Stimulated activated CD8-positive, alpha-beta memory T cell treated with anti-CD3 and anti-CD28 coated beads, Interleukin-15, amount 100 ng/mL, for 48 hours (primary cell): ENCODE results near the gene ABCG1.

ENCODE experiments used
- DNase-seq, 2 donors: peaks; one replicate each; pipeline ENCODE4 v3.0.0-alpha.2; 2020; ENCODE audit warnings: low read depth in 2 of 2

Gene ABCG1

DNA sequence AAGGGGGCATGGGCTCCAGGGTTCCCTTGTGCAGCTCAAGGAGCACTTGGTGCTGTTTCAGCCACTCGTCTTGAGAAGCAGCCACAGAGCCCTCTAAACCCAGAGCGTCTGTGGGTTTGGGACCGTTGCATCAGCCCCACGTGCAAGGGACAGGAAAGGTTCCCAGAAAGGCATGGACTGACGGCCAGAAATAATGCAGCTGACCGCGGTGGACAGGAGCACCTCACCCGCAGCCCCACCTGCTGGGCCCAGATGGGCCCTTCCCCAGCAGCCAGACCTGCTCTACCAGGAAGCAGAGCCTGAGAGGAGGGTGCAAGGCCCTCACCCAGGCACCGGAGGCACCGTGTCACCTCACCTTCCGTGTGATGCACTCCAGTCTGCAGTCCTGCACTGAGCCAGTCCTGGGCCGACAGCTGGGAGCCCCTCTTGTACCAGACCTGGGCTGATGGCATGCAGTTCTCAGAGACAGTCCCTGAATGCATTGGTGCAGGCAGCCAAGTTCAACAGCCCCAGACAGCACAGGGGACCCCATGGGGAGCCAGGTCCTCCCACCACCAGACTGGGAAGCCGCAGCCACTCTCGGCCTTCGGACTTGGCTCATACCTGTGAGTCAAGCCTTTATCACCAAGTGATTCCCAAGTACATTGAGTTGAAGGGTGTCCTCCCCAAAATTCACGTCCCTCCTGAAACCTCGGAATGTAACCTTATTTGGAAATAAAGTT is 101.1 kb downstream of the ABCG1 start:
- DNase-seq: no peak

DNA sequence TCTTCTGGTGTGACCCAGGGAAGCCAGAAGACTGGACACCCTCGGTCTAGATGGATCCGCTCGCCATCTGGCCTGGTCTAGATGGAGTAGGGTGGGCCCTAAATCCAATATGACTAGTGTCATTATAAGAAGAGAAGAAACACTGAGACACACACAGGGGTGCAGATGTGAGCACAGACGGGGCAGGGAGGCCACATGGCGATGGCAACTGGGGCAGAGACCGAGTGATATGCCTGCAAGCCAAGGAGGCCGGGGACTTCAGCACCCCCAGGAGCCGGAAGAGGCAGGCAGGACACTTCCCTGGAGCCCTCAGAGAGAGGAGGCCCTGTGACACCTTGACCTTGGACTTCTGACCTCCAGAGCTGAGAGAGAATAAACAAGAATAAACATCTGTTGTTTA is 101.9 kb downstream of the ABCG1 start:
- no peak for DNase-seq

DNA sequence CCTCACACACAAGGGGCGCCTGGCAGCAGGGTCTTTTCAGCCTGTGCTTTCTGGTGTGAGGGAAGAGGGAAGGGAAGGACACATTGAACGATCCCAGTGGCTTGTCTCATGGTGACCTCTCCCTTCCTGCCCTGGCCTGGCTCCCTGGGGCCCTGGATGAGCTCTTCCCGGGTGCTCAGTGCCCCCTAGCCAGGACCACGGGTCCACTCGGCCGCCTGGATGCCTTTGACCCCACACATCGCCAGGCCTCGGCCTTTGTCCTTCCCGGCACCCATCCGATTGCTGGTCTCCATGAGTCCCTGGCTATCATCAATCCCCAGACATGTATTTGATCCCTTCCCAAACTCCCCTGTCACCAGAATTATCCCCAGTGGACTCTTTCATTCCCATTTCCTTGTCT is 102.3 kb downstream of the ABCG1 start:
- DNase-seq: no peak

DNA sequence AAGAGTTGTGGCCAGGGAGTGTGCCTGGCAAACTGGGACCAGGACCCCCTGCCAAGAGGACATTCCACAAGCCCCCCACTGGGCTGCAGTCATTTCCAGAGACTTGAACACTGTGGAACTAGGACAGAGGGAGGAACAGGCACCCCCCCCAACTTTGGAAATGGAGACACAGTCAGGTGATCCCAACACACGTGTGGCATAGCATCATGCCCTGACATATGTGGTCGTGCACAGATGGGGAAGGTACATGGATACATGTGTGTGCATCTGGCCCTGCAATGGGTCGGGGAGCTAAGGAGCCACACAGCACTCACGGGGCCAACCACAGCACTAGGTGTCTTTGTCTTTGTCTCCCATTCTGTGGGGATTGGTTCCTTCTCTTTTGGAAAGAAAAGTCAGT is 102.9 kb downstream of the ABCG1 start:
- DNase-seq: no peak

DNA sequence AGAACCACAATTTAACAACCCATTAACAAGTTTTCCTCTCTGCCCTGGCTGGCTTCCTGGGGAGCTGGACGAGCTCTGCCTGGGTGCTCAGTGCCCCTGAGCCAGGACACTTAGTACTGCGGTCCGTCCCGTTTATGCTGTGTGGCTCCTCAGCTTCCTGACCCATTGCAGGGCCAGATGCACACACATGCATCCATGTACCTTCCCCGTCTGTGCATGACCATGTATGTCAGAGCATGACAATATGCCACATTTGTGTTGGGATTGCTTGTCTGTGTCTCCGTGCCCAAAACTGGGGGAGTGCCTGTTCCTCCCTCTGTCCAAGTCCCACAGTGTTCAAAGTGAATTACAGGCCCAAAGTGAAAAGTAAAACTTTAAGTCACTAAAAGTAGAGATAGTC is 106.0 kb downstream of the ABCG1 start:
- DNase-seq: no peak

DNA sequence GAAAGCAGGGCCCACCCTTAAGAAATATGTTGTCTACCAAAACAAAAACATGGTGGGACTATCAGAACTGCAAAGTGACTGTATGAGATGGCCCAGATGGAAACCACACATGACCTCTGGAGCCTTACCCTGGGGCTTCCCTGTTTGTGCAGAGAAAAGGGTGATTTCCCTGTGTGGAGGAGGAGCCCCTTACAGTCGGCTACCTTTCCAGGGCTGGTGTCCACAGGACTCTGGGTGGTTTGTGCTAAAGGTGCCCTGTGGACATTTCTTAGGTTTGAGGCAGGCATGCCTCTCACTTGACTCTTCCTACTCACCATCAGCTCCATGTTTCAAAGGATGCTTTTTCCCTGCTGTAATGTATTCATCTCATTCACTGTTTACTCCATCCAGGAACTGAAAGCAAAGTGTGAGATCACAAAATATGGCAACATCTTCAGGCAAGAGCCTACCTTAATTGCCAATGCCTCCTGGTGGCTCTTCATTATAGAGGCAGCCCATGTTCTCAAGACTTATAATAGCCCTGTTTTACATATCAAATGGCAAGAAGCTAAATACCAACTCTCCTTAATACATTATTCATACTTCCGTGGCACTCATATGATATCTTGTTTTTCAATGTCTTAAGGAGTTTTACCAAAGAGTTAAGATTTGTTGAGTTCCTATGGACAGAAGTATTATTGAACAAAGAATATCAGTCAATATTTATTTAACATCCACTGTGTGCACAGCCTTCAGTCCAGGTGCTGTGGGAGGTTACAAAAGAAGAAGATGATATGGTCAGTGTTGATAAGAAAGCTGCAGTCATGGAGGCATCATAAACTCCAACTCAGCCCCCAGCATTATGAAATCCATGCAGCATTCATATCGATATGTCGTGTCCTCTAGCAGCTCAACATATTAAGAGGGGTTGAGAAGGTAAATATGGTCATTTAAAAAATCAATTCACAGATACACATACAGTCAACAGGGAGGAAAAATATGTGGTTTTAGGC is 111.7 kb downstream of the ABCG1 start:
- DNase-seq: no peak

DNA sequence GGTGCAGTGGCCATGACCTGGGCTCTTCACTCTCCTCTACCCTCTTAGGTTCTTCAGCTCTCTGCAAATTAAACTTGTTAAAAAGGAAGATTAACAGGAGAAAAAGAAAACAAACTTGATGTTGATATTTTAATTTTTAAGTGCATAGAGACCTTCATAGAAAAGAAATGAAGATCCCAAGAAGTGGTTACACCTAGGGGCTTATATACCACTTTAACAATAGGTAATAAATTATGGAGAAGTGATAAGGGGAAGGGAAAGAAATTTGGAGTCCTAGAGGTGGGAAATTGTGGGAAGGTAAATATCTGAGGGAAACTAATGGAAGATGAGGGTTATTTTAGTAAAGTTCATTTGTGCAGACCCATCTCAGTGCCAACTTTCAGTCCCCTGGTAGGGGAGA is 112.7 kb downstream of the ABCG1 start:
- no peak for DNase-seq

DNA sequence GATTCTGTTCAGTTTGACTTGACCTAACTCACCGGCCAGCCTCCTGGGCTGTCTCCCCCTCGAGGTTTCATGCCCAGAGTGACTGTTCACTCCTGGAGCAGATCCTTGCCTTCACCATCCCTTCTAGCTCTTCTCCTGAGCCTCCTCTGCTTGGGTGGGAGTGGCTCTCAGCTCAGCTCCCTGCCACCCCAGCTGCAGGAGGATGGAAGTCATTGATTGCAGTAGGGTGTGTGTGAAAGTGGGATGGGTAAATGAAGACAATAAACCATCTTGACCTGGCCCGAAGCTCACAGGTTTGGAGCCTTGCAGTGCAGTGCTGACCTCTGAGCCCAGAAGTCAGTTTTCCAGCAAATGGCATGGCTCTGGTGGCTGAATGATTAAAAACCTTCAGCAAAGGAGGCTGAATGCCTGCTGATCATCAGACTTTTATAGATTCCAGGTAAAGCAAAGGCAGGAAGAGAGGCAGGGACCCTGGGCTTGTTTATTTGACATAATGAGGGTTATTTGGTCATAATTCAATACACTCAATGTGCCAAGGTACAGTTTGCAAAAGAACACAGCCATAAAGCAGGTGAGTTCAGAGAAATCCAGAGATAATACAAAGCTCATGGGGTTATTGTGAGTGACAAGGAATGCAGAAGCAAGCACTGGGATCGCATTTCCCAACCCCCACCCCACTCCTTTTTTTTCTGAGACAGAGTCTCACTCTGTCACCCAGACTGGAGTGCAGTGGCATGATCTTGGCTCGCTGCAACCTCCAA is 113.8 kb downstream of the ABCG1 start:
- DNase-seq: no peak

DNA sequence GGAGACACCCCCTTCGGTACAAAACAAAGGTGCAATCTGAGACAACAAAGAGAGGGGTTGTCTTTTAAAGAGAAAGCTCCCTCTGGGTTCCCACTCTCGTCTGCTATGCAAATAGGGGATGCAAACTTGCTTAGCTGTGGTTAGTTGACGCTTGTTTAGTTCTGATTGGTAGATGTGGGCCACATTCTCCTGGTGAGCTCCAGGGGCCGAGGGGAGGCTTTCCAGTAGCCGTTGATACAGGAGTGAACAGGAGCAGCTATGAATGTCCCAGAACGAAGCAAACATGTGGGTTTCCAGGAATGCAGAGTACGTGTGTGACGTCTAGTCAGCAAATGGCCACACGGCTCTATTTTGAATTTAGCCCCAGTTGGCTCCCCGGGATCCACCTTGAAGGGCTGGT is 117.1 kb downstream of the ABCG1 start:
- no peak for DNase-seq

DNA sequence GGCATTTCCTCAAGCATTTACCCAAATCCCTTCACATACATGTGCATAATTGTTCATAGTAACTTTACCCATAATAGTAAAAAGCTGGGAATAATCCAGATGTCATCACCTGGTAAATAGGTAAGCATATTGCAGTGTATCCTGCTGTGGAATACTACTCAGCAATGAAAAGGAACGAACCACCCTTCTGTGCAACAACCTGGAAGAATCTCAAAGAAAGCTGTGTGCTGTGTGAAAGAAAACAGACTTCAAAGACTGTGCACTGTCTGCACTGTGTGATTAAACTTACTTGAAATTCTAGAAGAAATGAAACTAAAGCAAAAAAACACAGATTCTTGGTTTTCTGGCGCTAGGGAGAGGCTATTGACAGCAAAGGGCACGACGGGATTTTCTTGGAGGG is 118.3 kb downstream of the ABCG1 start:
- no peak for DNase-seq

DNA sequence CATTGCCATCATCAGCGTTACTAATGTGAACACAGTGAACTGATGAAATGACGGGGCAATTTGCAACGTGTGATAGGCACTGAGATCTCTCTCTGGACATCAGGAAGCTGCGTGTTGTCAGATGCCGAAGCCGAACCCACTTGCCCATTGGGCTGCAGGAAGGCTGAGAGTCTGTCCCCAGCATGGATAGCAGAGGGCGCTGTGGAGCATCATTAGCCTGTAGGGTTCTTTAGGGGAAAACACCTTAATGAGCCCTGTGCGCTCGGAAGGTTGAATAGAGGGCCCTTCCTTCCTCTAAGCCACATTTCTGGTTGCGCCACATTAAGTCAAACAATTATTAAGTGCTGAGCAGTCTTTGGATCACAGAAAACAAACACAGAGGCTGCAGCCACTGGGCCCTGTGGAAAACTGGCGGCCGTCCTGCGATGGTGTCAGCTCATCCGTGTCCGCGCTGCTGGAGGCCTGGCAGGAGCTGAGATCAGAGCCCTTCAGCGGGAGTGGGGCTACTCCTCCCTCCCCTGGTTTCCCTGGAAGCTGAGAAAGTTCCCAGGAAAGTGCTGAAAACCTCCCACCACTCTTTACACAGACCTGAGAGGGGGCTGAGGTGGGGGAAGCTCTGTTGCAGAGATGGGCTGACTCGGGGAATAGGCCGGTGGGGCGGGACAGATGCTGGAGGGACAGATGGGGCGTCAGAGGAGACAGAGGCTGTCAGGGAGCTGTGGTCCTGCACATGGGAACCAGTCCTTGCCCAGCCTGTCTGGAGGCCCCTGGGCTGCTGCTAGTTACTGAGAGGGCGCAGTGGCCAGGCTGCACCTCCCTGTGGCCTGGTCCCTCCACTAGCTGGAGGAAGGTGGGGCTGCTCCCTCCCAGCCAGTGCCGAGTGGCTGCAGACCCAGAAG is 119.1 kb downstream of the ABCG1 start:
- peak; percentile 51 to 62 for DNase-seq

DNA sequence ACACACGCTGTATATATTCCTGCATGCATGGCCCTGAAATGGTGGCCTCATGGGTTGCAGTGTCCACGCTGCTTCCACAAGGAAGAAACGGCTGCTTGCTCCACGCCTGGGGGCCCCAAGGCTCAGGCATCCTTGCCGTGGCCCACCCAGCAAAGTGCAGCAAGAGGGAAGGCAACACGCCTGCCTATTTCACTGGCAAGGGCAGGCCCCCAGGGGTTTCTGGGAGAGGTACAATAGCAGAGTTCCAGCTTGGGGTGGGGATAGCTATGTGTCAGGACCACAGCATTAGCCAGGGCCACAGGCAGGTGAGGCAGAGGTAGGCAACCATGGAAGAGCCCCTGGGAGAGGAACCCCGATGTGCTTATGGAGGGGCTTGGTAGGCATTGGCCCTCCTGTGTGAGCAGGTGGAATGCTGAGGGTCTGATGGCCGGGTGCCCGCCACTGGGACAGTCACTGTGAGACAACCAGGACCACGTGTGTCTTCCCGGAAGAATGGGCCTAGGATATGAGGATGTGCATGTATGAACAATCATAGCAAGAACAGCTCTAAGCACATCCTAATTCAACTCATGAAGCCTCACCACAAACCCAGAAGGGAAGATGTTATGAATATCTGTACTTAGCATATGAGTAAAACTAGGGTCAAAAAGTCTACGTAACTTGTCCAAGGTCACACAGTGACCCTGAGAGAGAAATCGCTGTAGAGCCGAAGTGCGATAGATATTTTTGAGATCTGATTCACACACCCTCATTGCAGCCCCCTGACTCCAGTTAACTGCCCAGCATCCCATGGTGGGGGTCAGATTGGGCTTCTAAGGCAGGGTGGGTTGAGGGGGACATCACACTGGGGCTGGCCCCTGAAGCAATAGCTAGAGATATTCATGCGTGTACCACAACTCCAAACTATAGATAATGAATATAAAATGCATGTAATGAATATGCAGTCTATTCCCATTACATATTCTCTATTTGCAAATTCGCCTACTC is 120.1 kb downstream of the ABCG1 start:
- DNase-seq: no peak

DNA sequence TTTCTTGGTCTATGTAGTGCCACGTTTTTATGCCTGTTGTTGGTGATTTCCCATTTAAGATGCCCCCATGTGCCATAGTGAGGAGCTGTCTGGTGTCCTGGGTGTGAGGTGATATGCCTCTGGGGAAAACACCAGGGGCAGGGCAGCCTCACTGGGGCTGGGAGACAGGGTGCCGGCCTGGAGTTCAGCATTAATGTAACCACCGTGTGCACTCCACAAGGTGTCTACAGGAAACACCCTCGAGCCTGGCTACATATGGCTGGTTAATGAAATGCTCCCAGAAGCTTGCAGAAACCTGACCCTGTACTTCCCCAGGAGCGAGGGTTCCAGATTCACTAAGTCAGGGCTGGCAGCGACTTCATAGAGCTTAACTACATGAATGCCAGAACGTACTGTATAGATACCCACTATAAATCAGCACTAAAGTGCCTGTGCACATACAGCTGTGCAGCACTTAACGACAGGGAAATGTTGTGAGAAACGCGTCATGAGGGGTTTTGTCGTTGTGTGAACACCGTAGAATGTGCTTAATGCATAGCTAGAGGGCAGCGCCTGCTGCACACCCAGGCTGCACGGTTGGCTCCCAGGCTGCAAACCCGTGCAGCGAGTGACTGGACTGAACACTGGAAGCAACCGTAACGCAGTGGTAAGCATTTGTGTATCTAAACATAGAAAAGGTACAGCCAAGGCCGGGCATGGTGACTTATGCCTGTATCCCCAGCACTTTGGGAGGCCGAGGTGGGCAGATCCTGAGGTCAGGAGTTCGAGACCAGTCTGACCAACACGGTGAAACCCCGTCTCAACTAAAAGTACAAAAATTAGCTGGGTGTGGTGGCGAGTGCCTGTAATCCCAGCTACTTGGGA is 121.5 kb downstream of the ABCG1 start:
- no peak for DNase-seq

DNA sequence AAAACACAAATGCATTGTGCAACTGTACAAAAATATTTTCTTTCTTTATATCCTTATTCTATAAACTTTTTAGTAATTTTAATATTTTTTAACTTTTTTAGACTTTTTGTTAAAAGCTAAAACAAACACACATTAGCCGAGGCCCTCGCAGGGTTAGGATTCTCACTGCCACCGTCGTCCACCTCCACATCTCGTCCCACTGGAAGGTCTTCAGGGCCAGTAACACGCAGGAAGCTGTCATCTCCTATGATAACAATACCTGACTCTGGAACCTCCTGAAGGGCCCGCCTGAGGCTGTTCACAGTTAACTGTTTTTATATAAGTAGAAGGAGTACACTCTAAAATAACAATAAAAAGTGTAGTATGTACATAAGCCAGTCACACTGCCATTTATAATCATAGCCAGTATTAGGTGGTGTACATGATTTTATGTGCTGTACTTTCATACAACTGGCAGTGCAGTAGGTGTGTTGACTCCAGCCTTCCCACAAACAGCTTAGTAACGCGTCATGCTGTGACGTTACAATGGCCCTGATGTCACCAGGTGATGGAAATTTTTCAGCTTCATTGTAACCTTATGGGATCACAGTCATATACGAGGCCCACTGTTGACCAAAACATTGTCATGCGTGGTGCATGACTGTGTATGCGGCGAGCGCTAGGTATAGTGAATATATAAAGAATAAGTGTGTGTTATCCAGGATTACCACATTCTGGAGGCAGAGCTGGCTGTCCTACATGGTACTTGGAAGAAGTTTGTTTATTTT is 123.0 kb downstream of the ABCG1 start:
- no peak for DNase-seq

DNA sequence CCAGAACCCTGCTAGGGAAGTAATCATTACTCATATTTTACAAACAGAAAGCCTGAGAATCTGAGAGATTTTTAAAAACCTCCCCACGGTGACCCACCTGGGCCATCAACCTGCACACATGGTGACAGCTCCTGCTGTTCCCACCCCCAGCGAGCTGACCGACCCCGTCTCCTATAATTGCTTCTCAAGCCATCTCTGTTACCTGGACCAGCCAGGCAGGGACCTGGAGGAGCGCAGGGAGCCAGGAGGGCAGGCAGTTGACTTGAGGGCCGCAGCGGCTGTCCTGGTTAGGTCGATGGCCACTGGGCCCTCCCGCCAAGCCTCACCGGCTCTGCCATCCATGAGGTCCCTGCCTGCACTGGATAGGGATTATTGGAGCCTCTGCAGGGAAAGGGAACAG is 124.2 kb downstream of the ABCG1 start:
- DNase-seq: no peak

DNA sequence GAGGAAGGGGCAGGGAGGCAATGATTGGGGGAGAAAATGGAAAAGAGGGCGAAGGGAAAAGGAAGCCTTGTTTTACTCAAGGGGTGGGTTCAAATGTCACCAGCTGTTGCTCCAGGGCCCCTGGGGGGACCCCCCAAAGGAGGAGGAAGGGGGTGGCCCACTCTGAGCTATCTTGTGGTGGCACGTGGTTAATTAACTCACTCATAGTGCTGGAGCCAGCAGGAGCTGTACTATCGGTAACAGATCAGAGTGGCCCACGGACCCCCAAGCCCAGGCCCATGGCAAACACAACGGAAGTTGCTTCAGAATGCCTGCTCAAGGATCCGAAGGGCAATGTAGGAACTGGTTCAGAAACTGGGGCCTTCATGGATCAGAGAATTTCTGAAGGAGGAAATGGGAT is 124.6 kb downstream of the ABCG1 start:
- DNase-seq: no peak

DNA sequence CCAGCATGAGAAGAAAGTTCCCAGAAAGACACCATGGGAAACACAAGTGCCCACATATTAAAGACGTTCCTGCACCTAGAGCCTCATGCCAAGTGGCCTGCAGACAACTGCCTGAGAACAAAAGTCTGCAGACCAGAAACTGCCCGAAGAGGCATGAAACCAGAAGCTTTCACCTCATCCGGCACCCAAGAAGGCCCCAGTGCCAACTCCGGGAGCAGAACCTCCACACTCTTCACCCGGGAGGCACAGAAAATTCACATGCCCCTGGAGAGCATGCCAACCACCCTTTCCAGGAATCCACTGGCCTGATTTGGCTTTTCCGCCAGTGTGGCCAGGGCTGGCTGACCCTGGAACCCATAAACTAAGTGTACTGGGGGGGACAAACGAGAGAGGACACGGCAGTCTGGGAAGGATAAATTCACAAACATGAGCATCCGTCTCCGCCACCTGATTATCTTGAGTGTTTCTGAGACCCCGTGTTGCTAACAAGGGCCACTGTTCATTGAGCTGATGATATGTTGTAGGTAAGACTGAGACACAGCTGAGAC is 125.1 kb downstream of the ABCG1 start:
- no peak for DNase-seq

DNA sequence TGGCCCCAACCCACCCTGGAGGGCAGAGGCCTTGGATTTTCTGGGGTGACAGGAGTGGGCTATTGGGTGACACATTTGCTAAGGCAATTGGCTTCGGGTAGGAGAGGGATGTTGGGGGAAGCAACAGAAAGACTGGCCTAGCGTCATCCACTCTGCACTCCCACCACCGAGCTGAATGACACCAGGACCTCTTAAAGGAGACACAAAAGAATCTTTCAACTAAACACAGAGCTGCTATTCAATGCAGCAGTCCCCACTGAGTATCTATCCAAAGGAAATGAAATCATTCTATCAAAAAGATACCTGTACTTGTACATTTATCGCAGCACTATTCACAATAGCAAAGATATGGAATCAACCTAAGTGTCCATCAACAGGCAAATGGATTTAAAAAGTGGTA is 125.7 kb downstream of the ABCG1 start:
- no peak for DNase-seq
